Measurements from ENCODE around the gene IGHMBP2.

The IGHMBP2 gene

DNA sequence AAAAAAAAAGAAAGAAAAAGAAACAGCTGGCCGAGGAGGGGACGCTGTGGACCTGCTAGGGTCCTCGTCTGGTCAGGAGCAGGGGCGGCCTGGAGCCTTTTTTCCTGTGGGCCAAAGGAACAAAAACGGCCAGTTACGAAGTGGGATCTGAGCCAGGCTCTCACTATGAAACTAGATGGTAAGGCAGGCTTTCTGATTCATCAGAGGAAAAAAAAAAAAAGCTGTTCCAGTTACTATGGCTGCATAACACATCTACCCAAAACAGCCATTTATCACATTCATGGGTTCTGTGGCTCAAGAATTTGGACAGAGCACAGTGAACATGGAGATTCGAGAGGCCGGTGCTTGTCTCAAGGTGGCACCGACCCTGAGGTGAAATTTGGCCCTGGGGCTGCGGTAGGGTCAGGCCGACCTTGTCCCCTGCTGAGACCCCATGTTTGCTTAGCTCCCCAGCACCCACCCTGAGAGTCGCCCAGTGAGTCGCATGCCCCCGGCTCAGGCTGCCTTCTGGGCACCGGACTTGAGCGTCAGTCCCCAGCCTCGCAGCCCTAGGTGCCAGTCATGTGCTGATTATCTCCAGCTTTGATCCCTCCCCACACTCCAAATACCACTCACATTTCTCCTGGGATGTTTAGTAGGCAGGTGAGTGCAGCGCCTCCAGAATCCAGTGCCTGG lies 42.9 kb downstream of the IGHMBP2 start:
- H3K36me3 ChIP-seq (ENCODE audit: control insufficient read depth in 1 of 2, insufficient read depth in 2 of 2, low read length in 2 of 2): no peaks in the 10 kb centered on the region

DNA sequence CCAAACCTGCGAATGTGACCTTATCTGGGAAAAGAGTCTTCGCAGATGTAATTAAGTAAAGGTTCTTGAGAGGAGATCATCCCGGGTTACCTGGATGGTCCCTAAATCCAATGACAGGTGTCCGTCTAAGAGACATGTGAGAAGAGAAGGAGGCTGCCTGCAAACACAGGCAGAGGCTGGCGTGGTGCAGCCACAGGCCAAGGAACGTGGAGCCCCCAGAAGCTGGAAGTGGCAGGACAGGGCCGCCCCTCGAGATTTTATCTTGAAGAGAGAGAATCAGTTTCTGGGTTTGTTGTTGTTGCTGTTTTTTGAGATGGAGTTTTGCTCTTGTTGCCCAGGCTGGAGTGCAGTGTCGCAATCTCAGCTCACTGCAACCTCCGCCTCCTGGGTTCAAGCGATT lies 43.5 kb downstream of the IGHMBP2 start:
- Histone ChIP-seq H3K9me3 (ENCODE audit: control insufficient read depth in 1 of 2, low read length in 2 of 2) (no peaks in the 10 kb centered on the region), H3K4me1 (ENCODE audit: control insufficient read depth in 1 of 2, insufficient read depth in 2 of 2, low read length in 2 of 2) (peaks cover 6 to 45% of the 10 kb centered on the region in 2 donors), H3K36me3 (ENCODE audit: control insufficient read depth in 1 of 2, insufficient read depth in 2 of 2, low read length in 2 of 2) (no peaks in the 10 kb centered on the region), H3K4me3 (ENCODE audit: low read depth in 1 of 2, low read length in 2 of 2) (peak overlapping the region in 1 of 2 donors; percentile 9), H3K27me3 (ENCODE audit: low read depth, low read length) (no peaks in the 10 kb centered on the region), H3K27ac (ENCODE audit: low read length) (no peak overlapping the region)

More for the DNA sequence above, 42.9 kb downstream of the IGHMBP2 start:
- Histone ChIP-seq H3K27ac (ENCODE audit: low read length) (no peak overlapping the region), H3K27me3 (ENCODE audit: low read depth, low read length) (no peaks in the 10 kb centered on the region), H3K4me1 (ENCODE audit: control insufficient read depth in 1 of 2, insufficient read depth in 2 of 2, low read length in 2 of 2) (peaks cover 6 to 45% of the 10 kb centered on the region in 2 donors), H3K9me3 (ENCODE audit: control insufficient read depth in 1 of 2, low read length in 2 of 2) (no peaks in the 10 kb centered on the region), H3K4me3 (ENCODE audit: low read depth in 1 of 2, low read length in 2 of 2) (peak overlapping the region in 1 of 2 donors; percentile 9)

DNA sequence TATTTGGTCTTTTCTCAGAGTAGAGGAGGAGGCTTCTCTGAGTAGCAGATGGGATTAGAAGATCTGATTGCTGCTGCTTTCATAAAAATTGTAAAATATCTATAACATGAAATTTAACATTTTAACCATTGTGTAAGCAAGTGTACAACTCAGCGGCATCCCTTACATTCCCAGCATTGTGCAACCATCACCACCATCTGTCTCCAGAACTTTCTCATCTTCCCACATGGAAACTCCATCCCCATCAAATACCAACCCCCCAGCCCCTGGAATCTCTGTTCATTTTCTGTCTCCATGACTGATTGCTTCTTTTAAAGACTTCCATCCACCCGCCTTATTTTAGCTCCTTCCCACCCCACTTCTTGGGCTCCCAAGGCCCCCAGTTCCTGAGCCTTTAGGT lies 44.8 kb downstream of the IGHMBP2 start:
- H3K4me3 ChIP-seq (ENCODE audit: low read depth in 1 of 2, low read length in 2 of 2): no peak overlapping the region
- no peak overlapping the region for H3K27ac ChIP-seq (ENCODE audit: low read length)
- peaks cover 6 to 37% of the 10 kb centered on the region in 2 donors for H3K4me1 ChIP-seq (ENCODE audit: control insufficient read depth in 1 of 2, insufficient read depth in 2 of 2, low read length in 2 of 2)
- no peaks in the 10 kb centered on the region for H3K27me3 ChIP-seq (ENCODE audit: low read depth, low read length)
- no peaks in the 10 kb centered on the region for H3K9me3 ChIP-seq (ENCODE audit: control insufficient read depth in 1 of 2, low read length in 2 of 2)
- H3K36me3 ChIP-seq (ENCODE audit: control insufficient read depth in 1 of 2, insufficient read depth in 2 of 2, low read length in 2 of 2): no peaks in the 10 kb centered on the region

DNA sequence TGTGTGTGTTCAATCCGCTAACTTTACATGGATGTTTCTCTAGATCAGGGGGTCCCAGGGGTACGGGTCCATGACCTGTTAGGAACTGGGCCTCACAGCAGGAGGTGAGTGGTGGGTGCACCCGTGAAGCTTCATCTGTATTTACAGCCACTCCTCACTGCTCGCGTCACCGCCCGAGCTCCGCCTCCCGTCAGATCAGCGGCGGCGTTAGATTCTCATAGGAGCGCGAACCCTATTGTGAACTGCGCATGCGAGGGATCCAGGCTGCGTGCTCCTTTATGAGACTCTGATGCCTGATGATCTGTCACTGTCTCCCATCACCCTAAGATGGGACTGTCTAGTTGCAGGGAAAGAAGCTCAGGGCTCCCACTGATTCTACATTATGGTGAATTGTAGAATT lies 45.2 kb downstream of the IGHMBP2 start:
- H3K36me3 ChIP-seq (ENCODE audit: control insufficient read depth in 1 of 2, insufficient read depth in 2 of 2, low read length in 2 of 2): no peaks in the 10 kb centered on the region
- H3K27ac ChIP-seq (ENCODE audit: low read length): no peak overlapping the region
- H3K27me3 ChIP-seq (ENCODE audit: low read depth, low read length): no peaks in the 10 kb centered on the region
- peaks cover 6 to 32% of the 10 kb centered on the region in 2 donors for H3K4me1 ChIP-seq (ENCODE audit: control insufficient read depth in 1 of 2, insufficient read depth in 2 of 2, low read length in 2 of 2)
- no peak overlapping the region for H3K4me3 ChIP-seq (ENCODE audit: low read depth in 1 of 2, low read length in 2 of 2)
- H3K9me3 ChIP-seq (ENCODE audit: control insufficient read depth in 1 of 2, low read length in 2 of 2): no peaks in the 10 kb centered on the region

GRCh38 chr11:68950270-68950669 lies 46.6 kb downstream of the IGHMBP2 start:
- Histone ChIP-seq H3K4me3 (ENCODE audit: low read depth in 1 of 2, low read length in 2 of 2) (no peak overlapping the region), H3K9me3 (ENCODE audit: control insufficient read depth in 1 of 2, low read length in 2 of 2) (no peaks in the 10 kb centered on the region), H3K27me3 (ENCODE audit: low read depth, low read length) (no peaks in the 10 kb centered on the region), H3K4me1 (ENCODE audit: control insufficient read depth in 1 of 2, insufficient read depth in 2 of 2, low read length in 2 of 2) (peaks cover 6 to 36% of the 10 kb centered on the region in 2 donors), H3K27ac (ENCODE audit: low read length) (no peak overlapping the region), H3K36me3 (ENCODE audit: control insufficient read depth in 1 of 2, insufficient read depth in 2 of 2, low read length in 2 of 2) (no peaks in the 10 kb centered on the region)

DNA sequence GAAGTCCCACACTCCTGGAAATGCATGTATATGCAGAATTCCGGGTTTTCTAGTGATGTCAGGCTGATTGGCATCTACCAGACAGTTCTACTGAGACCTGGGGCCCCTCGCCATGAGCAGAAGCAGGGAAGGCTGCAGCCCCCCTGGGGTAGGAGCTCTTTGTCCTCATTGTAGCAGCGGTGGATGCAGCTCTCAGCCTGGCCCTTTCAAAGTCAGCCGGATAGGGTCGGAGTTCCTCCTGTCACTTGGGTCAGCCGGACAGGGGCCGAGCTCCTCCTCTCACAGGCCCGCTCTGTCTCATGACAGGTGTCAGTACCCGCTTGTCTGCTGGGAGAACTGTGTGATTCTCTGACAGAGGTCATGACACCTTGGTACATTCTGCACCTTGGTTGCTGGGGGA lies 47.1 kb downstream of the IGHMBP2 start:
- no peak overlapping the region for H3K27ac ChIP-seq (ENCODE audit: low read length)
- no peaks in the 10 kb centered on the region for H3K9me3 ChIP-seq (ENCODE audit: control insufficient read depth in 1 of 2, low read length in 2 of 2)
- H3K4me1 ChIP-seq (ENCODE audit: control insufficient read depth in 1 of 2, insufficient read depth in 2 of 2, low read length in 2 of 2): peaks cover 6 to 37% of the 10 kb centered on the region in 2 donors
- no peaks in the 10 kb centered on the region for H3K36me3 ChIP-seq (ENCODE audit: control insufficient read depth in 1 of 2, insufficient read depth in 2 of 2, low read length in 2 of 2)
- H3K4me3 ChIP-seq (ENCODE audit: low read depth in 1 of 2, low read length in 2 of 2): no peak overlapping the region
- H3K27me3 ChIP-seq (ENCODE audit: low read depth, low read length): no peaks in the 10 kb centered on the region

GRCh38 chr11:68954836-68955606 lies 51.3 kb downstream of the IGHMBP2 start:
- Histone ChIP-seq H3K4me3 (ENCODE audit: low read depth in 1 of 2, low read length in 2 of 2) (peak overlapping the region in 1 of 2 donors; percentile 32), H3K27ac (ENCODE audit: low read length) (no peak overlapping the region), H3K36me3 (ENCODE audit: control insufficient read depth in 1 of 2, insufficient read depth in 2 of 2, low read length in 2 of 2) (no peaks in the 10 kb centered on the region)

DNA sequence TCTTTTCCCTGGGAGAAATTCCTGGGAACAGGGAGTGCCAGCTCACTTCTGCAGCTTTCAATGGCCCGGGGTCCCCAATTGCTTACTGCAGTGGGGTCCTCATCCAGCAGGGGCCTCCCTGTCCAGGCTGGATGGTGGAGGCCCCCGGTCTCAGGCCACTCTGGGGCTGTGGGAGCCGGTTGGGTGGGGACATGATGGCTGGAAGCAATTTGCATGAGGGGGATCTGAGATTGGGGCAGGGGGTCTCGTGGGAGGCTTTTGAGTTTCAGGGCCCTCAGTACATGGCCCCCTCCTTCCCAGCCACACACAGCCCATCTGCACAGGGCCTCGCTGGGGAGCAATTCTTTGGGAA lies 51.9 kb downstream of the IGHMBP2 start:
- Histone ChIP-seq H3K4me1 (ENCODE audit: control insufficient read depth in 1 of 2, insufficient read depth in 2 of 2, low read length in 2 of 2) (peaks cover 0 to 18% of the 10 kb centered on the region in 2 donors), H3K36me3 (ENCODE audit: control insufficient read depth in 1 of 2, insufficient read depth in 2 of 2, low read length in 2 of 2) (no peaks in the 10 kb centered on the region), H3K4me3 (ENCODE audit: low read depth in 1 of 2, low read length in 2 of 2) (peak overlapping the region in 1 of 2 donors; percentile 32), H3K27ac (ENCODE audit: low read length) (no peak overlapping the region), H3K27me3 (ENCODE audit: low read depth, low read length) (no peaks in the 10 kb centered on the region), H3K9me3 (ENCODE audit: control insufficient read depth in 1 of 2, low read length in 2 of 2) (peaks cover 0 to 6% of the 10 kb centered on the region in 2 donors)

More at GRCh38 chr11:68954836-68955606, 51.3 kb downstream of the IGHMBP2 start:
- Histone ChIP-seq H3K4me1 (ENCODE audit: control insufficient read depth in 1 of 2, insufficient read depth in 2 of 2, low read length in 2 of 2) (peaks cover 0 to 18% of the 10 kb centered on the region in 2 donors), H3K27me3 (ENCODE audit: low read depth, low read length) (no peaks in the 10 kb centered on the region), H3K9me3 (ENCODE audit: control insufficient read depth in 1 of 2, low read length in 2 of 2) (peaks cover 0 to 6% of the 10 kb centered on the region in 2 donors)

- Histone ChIP-seq H3K4me1 (ENCODE audit: control insufficient read depth in 1 of 2, insufficient read depth in 2 of 2, low read length in 2 of 2) (peaks cover 0 to 18% of the 10 kb centered on the region in 2 donors), H3K27ac (ENCODE audit: low read length) (no peak overlapping the region)
Measured at GRCh38 chr11:68956142-68956541, 52.5 kb downstream of the IGHMBP2 start.

DNA sequence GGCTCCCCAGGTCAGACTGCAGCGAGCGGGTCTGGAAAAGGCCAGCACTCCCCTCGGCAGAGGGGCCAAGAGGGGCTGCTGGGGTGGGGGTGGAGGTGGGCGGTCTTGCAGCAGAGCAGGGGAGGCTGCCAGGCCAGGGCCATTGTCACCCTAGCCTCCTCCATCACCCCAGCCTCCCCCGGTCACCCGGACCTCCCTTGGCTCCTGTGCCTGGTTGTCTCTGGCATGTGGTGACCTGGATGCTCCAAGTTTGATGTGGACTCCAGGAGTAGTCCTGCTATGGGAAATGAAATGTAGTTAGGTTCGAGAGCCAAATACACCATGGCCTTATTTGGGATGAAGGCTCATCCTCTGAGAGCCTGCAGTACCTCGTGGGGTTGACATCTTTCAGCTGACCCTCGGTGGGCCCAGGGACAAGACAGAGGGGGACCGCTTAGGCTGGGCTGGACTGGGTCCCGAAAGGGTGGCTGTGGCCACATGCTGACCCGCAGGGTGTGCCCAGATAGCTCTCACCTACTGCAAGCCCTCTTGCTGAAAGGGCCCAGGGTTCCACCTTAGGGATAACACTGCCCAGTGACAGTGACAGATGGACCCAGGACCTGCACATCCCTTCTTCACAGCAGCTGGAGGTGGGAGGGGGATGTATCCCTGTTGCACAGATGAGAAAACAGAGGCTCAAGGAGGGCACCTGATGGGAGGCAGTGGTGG lies 53.0 kb downstream of the IGHMBP2 start:
- no peaks in the 10 kb centered on the region for H3K36me3 ChIP-seq (ENCODE audit: control insufficient read depth in 1 of 2, insufficient read depth in 2 of 2, low read length in 2 of 2)
- no peaks in the 10 kb centered on the region for H3K27me3 ChIP-seq (ENCODE audit: low read depth, low read length)
- peaks cover 0 to 18% of the 10 kb centered on the region in 2 donors for H3K4me1 ChIP-seq (ENCODE audit: control insufficient read depth in 1 of 2, insufficient read depth in 2 of 2, low read length in 2 of 2)
- H3K27ac ChIP-seq (ENCODE audit: low read length): no peak overlapping the region
- no peak overlapping the region for H3K4me3 ChIP-seq (ENCODE audit: low read depth in 1 of 2, low read length in 2 of 2)
- H3K9me3 ChIP-seq (ENCODE audit: control insufficient read depth in 1 of 2, low read length in 2 of 2): peaks cover 0 to 6% of the 10 kb centered on the region in 2 donors

More at GRCh38 chr11:68956142-68956541, 52.5 kb downstream of the IGHMBP2 start:
- H3K9me3 ChIP-seq (ENCODE audit: control insufficient read depth in 1 of 2, low read length in 2 of 2): peaks cover 0 to 6% of the 10 kb centered on the region in 2 donors
- no peaks in the 10 kb centered on the region for H3K36me3 ChIP-seq (ENCODE audit: control insufficient read depth in 1 of 2, insufficient read depth in 2 of 2, low read length in 2 of 2)
- H3K27me3 ChIP-seq (ENCODE audit: low read depth, low read length): no peaks in the 10 kb centered on the region
- no peak overlapping the region for H3K4me3 ChIP-seq (ENCODE audit: low read depth in 1 of 2, low read length in 2 of 2)

- peaks cover 0 to 6% of the 10 kb centered on the region in 2 donors for H3K9me3 ChIP-seq (ENCODE audit: control insufficient read depth in 1 of 2, low read length in 2 of 2)
- H3K4me3 ChIP-seq (ENCODE audit: low read depth in 1 of 2, low read length in 2 of 2): no peak overlapping the region
- no peak overlapping the region for H3K27ac ChIP-seq (ENCODE audit: low read length)
- H3K27me3 ChIP-seq (ENCODE audit: low read depth, low read length): no peaks in the 10 kb centered on the region
- H3K4me1 ChIP-seq (ENCODE audit: control insufficient read depth in 1 of 2, insufficient read depth in 2 of 2, low read length in 2 of 2): peaks cover 0 to 18% of the 10 kb centered on the region in 2 donors
- H3K36me3 ChIP-seq (ENCODE audit: control insufficient read depth in 1 of 2, insufficient read depth in 2 of 2, low read length in 2 of 2): no peaks in the 10 kb centered on the region
Measured at GRCh38 chr11:68958211-68958610, 54.5 kb downstream of the IGHMBP2 start.
